PFSK-1 (cell line): ENCODE data around the gene UBFD1.

Experiments
- FOXP2 ChIP-seq: optimal IDR thresholded peaks from 2 replicates; pipeline ENCODE3; 2011; ENCODE audit warnings: borderline replicate concordance, control low read depth, inconsistent platforms; ENCODE audit not compliant: insufficient read depth; ENCODE audit errors: extremely low read length, extremely low read depth
- POLR2AphosphoS5 ChIP-seq: IDR thresholded peaks from 2 replicates; pipeline ENCODE4 v1.6.1; 2012; ENCODE audit warnings: low read depth, mild to moderate bottlenecking, control low read depth, low read length, moderate library complexity
- SIN3A ChIP-seq: IDR thresholded peaks from 2 replicates; pipeline ENCODE4 v1.6.1; 2012; ENCODE audit warnings: mild to moderate bottlenecking, low read length, moderate library complexity, borderline replicate concordance; ENCODE audit not compliant: insufficient read depth
- TAF1 ChIP-seq: IDR thresholded peaks from 2 replicates; pipeline ENCODE4 v1.6.1; 2012; ENCODE audit warnings: low read length, control low read depth, borderline replicate concordance; ENCODE audit not compliant: insufficient read depth
- TF ChIP-seq, protein P1 (sequence below), 2 experiments: IDR thresholded peaks; 2 replicates each; pipeline versions ENCODE4 v1.6.1 to v1.8.0; 2011 to 2012; ENCODE audit warnings: low read depth in 2 of 2, low read length in 2 of 2, control low read depth in 1 of 2, inconsistent platforms in 1 of 2, mild to moderate bottlenecking in 1 of 2, moderate library complexity in 1 of 2; ENCODE audit not compliant: insufficient read depth in 1 of 2

UBFD1 gene

DNA sequence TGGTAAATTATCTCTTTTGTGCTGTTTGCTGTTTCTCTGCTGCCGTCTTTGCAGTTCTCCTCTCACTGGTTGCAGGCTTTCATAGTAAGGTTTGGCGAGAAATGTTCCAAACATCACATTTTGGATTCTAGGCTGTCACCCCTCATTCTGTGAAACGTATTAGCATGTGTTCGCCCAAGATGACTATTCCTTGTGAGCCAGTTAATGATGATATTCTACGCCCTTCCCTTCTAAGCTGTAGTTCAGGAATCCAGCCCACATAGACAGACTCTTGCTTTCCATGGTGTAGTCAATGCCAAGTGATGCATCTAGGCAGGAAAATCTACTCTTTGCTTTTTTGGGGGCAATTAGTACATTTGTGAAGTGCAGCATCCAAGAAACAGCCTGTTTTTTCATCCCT lies 14.4 kb downstream of the UBFD1 start:
- no peak for TF ChIP-seq SIN3A
- no peak for TF ChIP-seq FOXP2
- TF ChIP-seq, protein P1, sequence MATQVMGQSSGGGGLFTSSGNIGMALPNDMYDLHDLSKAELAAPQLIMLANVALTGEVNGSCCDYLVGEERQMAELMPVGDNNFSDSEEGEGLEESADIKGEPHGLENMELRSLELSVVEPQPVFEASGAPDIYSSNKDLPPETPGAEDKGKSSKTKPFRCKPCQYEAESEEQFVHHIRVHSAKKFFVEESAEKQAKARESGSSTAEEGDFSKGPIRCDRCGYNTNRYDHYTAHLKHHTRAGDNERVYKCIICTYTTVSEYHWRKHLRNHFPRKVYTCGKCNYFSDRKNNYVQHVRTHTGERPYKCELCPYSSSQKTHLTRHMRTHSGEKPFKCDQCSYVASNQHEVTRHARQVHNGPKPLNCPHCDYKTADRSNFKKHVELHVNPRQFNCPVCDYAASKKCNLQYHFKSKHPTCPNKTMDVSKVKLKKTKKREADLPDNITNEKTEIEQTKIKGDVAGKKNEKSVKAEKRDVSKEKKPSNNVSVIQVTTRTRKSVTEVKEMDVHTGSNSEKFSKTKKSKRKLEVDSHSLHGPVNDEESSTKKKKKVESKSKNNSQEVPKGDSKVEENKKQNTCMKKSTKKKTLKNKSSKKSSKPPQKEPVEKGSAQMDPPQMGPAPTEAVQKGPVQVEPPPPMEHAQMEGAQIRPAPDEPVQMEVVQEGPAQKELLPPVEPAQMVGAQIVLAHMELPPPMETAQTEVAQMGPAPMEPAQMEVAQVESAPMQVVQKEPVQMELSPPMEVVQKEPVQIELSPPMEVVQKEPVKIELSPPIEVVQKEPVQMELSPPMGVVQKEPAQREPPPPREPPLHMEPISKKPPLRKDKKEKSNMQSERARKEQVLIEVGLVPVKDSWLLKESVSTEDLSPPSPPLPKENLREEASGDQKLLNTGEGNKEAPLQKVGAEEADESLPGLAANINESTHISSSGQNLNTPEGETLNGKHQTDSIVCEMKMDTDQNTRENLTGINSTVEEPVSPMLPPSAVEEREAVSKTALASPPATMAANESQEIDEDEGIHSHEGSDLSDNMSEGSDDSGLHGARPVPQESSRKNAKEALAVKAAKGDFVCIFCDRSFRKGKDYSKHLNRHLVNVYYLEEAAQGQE (IDR thresholded peaks at IDR 0.05; ENCODE audit: insufficient read depth in 1 of 2, low read depth in 2 of 2, low read length in 2 of 2) = no peak
- TF ChIP-seq POLR2AphosphoS5 = no peak
- no peak for TF ChIP-seq TAF1

DNA sequence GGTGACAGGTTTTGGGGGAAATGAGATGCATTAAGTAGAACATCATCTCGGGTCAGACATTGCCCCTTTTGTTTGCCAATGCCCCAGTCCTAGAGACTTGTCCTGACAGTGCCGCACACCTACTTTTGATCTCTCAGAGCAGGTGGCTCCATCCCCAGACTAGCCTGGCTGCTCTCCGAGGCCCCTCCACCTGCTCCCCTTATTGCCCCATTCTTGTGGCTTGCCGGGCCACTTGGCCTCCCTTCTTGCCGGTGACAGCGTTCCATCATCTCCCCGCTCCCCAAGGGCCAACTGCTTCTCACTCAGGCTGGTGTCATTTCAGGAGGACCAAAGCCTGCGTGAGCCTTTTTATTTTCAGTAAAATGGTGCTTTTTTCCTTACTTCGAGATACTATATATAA lies 14.9 kb downstream of the UBFD1 start:
- no peak for TF ChIP-seq POLR2AphosphoS5
- TF ChIP-seq, protein P1 (IDR thresholded peaks at IDR 0.05; ENCODE audit: insufficient read depth in 1 of 2, low read depth in 2 of 2, low read length in 2 of 2) = no peak
- no peak for TF ChIP-seq SIN3A
- no peak for TF ChIP-seq FOXP2
- TF ChIP-seq TAF1 = no peak

DNA sequence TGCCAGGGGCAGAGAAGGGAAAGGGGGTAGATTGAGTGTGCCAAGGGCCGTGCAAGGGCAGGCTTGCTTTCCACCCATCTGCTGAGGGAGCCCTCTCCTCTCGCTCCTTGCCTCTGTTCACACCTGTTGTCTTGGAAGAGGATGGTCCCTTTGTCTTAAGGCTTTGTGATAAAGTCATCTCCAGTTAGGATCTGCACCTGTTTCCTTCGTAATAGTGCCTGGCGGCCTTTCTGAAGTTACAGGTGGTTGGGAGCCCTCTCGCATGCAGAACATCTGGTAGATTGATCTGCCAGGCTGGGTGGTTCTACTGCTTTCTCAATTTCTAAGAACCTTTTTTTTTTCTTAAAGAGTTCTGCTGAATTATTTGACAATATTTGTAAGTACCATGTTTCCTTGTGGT lies 16.3 kb downstream of the UBFD1 start:
- TF ChIP-seq POLR2AphosphoS5 (no peak), TAF1 (no peak), FOXP2 (no peak), SIN3A (no peak)
- TF ChIP-seq, protein P1 (IDR thresholded peaks at IDR 0.05; ENCODE audit: insufficient read depth in 1 of 2, low read depth in 2 of 2, low read length in 2 of 2) = no peak

DNA sequence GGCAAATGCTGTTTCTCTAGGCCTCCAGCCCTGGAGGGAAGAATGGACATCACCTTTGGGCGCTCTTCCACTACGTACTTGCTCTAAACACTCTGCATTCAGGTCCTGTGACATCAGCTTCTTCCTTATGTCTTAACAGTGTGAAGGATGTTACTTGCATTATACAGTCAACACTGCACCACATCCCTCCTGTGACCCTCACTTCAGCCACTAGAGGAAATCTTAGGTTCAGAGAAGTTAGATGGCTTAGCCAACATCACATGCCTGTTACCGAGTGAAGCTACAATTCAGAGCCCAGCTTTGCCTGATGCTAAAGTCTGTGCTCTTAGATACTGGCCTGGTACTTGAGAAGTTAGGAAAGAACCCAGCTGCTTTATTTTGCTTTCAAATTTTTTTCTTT lies 18.3 kb downstream of the UBFD1 start:
- TF ChIP-seq, protein P1 (IDR thresholded peaks at IDR 0.05; ENCODE audit: insufficient read depth in 1 of 2, low read depth in 2 of 2, low read length in 2 of 2) = no peak
- TF ChIP-seq TAF1 (no peak), POLR2AphosphoS5 (no peak), SIN3A (no peak), FOXP2 (no peak)

DNA sequence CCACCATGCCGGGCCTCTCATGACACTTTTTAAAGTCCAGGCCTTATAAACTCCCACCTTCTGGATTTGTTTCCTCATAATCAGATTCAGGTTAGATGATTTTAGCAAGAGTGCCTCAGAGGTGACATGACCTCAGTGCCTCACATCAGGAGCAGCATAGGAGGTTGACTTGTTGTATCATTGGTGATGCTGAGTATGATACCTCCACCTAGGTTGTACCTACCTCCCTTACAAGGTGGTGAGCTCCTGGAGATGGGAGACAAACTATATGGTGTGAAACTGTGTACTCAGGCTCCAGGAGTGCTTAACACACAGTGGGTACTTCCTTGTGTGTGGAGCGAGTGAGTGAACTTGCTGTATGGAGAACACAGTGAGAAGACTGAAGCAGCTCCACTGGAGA lies 20.0 kb downstream of the UBFD1 start:
- TF ChIP-seq TAF1 (no peak), POLR2AphosphoS5 (no peak), SIN3A (no peak), FOXP2 (no peak)
- TF ChIP-seq, protein P1 (IDR thresholded peaks at IDR 0.05; ENCODE audit: insufficient read depth in 1 of 2, low read depth in 2 of 2, low read length in 2 of 2) = no peak
